HG03432 (cell line): ENCODE data around the gene GPR62.
"Not testable (repeated sequence)": the region's sequence is repeated elsewhere in the genome, so short reads cannot be mapped to it uniquely, and the experiment has no call there.

Experiments used
- ATAC-seq: cut with Tn5 transposase; IDR thresholded peaks from one replicate; pipeline ENCODE4 v1.9.1; 2021; ENCODE audit warnings: mild to moderate bottlenecking, moderate library complexity; ENCODE audit not compliant: unreplicated experiment

GPR62 gene, protein sequence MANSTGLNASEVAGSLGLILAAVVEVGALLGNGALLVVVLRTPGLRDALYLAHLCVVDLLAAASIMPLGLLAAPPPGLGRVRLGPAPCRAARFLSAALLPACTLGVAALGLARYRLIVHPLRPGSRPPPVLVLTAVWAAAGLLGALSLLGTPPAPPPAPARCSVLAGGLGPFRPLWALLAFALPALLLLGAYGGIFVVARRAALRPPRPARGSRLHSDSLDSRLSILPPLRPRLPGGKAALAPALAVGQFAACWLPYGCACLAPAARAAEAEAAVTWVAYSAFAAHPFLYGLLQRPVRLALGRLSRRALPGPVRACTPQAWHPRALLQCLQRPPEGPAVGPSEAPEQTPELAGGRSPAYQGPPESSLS

DNA sequence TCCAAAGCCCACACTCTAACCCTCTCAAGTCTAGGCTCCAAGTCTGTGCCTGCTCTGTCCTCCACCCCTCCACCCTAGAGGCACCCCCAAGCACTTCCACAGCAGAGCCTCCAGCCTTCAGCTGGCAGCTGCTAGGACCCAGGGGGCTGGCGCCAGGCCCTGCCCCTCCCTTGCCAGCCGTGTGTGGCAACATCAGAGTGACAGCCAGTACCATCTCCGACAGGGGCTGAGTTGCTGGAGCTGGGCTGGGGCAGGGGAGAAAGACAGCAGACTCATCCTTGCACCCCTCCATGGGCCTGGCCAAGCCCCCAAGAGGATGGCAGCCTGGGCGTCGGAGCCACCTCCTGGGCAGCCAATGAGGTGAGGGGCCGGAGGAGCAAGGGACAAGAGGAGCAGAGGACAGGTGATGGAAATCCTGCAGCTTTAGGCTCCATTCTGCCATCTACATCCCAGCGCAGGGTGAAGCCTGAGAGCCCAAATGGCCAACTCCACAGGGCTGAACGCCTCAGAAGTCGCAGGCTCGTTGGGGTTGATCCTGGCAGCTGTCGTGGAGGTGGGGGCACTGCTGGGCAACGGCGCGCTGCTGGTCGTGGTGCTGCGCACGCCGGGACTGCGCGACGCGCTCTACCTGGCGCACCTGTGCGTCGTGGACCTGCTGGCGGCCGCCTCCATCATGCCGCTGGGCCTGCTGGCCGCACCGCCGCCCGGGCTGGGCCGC is at the start of gene GPR62:
TSS of gene GPR62 (plus strand) at position 207 of the 718 bp plus-strand sequence. CDS start at position 479, 272 bp downstream.
- no peak for ATAC-seq

DNA sequence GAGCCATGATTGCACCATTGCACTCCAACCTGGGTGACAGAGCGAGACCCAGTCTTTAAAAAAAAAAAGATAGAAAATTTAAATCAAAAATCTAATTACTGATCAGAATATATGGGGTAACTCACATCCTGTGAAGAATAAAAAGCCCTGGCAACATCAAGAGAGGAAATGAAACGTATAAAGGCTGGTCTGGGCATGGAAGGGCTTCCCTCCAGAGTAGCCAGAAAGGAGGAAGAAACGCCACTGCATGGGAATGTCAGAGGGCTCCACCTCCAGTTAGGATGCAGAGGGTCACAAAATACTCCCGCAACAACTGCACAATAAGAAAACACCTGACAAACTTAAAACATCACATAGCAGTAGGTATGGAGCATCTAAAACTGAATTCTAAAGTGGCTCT is 47.2 kb upstream of the GPR62 start:
- no peak for ATAC-seq

DNA sequence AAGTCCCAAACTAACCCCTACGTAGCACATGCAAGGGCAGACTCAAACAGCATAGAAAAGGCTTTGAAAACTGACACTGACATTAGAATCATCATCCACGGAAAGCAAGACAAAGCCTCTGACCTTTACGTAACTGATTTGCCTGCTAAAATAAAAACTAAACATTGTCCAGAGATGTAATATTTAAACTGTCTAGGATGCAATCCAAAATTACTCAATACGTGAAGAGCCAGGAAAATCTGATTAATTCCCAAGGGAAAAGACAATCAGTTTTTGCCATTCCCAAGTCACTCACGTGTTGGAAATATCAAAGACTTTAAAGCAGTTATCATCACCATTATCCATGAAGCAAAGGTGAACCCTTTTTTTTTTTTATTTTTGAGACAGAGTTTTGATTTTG is 38.8 kb upstream of the GPR62 start:
- ATAC-seq = no peak

DNA sequence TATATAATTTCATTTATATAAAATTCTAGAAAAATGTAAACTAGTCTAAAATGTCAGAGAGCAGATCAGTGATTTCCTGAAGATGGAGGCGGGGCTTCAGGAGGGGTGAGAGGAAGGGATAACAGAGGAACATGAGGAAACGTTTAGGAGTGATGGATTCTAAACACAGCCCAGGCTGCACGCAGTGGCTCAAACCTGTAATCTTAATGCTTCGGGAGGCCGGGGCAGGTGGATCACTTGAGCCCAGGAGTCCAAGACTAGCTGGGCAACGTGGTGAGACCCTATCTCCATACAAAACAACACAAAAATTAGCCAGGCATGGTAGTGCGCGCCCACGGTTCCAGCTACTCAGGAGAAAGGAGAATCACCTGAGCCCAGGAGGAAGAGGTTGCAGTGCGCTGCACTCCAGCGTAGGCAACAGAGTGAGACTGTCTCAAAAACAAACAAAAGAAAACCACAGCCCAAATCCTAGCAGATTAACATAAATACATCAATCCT is 34.1 kb upstream of the GPR62 start:
- no peak for ATAC-seq

DNA sequence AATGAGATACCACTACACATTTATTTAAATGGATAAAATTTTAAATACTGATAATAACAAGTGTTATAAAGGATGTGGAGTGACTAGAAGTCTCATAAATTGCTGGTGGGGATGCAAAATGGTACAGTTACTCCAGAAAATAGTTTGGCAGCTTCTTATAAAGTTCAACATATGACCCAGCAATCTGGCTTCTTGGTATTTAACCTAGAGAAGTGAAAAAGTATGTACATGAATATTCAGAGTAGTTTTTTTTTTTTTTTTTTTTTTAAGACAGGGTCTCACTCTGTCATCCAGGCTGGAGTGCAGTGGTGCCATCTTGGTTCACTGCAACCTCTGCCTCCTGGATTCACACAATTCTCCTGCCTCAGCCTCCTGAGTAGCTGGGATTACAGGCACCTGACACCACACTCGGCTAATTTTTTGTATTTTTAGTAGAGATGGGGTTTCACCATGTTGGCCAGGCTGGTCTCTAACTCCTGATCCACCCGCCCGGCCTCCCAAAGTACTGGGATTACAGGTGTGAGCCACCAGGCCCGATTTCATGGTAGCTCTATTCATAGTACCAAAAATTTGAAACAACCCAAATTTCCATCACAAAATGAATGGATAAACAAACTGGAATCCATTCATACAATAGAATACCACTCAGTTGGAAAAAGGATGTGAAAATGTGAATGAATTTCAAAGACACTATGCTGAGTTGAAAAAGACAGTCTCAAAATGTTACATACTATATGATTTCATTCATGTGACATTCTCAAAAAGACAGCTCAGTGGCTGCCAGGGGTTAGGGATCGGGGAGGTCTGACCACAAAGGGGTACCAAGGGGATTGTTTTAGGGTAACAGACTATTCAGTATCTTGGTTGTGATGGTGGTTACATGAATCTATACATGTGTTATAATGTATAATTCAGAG is 27.9 kb upstream of the GPR62 start:
- ATAC-seq = no peak

DNA sequence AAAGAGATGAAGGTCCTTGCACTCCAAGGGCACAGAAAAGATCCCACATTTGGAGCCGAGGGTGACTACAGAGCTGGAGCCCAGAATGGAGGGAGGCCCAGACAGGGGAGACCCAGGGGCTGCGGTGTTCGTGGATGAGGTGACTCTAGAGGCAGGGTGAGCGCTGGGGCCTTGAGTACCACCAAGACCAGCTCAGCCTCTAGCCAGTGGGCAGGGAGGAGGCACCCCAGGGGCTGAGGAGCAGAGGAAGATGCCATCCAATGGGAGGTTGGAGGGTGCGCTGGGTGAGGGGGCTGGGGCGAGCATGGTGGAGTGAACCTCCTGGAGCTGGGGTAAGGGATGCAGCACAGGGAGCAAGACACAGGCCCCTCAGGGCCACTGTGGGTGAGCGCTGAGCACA is 26.7 kb upstream of the GPR62 start:
- ATAC-seq = no peak

DNA sequence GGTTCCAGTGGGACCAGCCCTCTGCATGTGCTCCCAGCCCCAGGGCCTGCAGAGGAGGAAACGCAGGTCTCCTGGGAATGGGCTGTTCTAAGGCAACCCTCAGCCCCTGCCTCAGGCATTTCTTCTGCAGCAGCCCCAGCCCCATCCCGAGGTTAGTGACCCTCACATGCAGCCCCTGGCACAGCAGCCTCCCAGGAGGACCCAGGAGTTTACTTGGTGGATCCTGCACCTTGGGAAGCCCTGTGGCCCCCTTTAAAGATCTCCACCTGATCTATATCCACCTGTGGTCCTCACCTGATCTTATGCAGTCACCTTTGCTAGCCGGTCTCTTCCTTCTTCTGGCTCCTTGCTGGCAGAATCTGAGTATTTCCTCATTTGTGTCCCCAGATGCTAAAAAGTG is 26.2 kb upstream of the GPR62 start:
- not testable (repeated sequence) for ATAC-seq

DNA sequence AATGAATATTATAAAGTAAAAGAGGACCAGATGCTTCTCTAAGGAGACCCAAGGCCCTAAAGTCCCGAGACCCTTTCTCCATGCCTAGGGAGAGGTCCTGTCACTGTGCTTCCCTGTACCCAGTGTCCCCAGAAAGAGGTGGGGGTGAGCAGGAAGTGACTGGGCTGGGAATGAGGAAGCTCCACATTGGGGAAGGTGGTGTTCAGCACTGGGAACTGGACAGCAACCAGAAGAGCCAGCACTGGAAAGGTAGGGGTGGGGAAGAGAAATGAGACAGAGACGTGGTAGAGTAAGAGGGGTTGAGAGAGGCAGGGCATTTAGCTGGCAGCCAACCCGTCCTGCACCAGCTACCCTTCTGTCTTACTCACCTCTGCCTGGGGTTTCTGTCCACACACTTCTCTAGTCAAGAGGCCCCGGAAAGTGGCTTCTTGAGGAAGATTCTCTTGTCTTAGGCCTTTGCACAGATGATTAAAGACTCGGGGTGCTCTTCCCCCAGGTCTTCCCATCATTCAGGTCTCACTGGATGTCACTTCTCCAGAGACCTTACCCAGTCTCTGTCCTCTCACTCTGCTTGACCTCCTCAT is 25.7 kb upstream of the GPR62 start:
- no peak for ATAC-seq

DNA sequence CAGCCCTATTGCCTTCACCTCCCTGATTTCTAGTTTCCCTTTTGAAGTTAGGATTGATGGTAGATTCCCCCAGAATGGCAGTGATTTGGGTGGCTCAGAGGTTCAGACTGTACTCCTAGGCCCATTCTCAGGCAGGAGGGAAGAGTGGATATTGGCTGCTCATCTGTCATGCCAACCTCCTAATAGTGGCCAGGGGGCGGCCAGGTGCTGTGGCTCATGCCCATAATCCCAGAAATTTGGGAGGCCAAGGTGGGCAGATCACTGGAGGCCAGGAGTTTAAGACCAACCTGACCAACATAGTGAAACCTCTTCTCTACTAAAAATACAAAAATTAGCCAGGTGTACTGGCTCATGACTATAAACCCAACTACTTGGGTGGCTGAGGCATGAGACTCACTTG is 24.7 kb upstream of the GPR62 start:
- ATAC-seq = no peak

DNA sequence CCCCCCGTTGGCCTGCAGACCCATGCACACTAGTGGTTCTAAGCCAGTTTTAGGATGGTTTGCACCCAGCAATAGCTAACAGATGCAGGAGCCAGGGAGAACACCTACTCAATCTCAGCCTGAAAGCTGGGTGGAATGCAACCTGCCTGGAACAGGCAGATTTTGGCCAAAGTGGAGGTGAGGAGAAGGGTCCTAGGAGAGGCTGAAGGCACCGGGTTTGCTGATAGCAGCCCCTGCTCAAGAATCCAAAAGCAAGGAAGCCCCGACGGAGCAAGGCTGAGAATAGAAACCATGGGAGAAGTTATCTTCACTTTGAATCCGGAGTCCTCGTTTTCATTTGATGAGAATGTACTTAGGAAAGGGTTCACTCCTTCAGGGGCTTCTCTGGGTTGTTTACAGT is 23.4 kb upstream of the GPR62 start:
- no peak for ATAC-seq

DNA sequence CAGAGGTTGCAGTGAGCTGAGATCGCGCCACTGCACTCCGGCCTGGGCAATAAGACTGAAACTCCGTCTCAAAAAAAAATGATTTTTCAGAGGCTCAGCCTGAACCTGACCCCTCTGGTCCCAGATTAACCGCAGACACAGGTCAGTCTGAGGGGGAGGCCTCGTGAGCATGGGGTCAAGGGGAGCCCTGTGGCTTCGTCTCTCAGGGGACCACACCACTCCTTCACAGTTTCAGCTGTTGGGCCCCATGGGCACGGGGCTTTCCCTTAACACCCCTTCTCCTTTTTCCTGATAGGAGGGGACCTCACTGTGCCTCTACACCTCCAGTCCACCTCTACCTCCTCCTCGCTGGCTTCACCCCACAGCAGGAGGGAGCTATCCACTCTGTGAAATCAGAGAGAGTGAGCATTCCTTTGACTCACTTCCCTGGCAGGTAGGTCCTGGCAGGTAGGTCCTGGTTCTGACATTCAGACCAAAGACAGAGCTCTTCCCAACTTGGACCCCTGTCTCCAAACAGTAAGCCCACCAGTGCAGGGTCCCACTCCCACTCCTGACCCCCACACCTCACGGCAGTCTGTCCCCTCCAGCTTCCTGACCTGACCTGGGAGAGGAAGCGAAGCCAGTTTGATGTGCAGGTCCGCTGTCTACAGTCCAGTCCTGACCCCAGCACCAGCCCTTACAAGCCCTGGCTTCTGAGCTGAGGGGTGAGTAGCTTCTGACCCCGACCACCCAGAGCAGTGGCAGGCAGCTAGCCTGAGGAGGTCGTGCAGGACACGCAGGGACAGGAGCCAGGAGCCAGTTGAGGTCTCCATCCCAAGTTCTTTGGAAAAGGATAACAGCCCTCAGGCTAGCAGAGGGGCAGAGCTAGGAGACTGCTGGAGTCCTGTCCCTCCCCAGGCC is 22.5 kb upstream of the GPR62 start:
- no peak for ATAC-seq

DNA sequence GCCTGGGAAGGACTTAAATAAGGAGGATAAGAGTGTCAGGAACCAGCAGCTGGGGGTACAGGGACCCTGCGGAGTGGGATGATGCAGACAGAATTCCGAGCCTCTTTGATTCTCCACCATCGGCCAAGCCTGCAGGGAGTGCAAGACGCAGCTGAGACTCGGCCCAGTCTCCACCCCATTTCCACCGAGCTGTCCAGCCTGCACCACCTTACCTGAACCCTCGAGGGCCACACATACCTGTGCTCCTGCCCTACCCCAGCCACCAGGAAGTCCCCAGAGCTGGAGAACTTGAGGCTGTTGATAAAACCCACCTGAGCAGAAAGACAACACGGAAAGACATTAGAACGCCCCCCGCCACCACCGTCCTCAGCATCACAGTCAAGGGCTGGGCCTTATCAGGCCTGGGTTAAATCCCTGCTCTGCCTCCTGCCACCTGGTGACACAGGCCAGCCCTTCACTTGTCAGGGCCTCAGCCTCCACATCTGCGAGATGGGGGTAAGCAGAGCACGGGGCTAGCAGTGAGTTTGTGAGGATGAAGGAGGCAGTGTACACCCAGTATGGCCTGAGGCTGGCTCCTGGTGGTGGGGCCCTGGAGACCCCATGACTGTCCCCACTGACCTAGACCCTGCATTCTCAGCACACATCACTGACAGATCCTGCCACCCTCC is 21.6 kb upstream of the GPR62 start:
- no peak for ATAC-seq

DNA sequence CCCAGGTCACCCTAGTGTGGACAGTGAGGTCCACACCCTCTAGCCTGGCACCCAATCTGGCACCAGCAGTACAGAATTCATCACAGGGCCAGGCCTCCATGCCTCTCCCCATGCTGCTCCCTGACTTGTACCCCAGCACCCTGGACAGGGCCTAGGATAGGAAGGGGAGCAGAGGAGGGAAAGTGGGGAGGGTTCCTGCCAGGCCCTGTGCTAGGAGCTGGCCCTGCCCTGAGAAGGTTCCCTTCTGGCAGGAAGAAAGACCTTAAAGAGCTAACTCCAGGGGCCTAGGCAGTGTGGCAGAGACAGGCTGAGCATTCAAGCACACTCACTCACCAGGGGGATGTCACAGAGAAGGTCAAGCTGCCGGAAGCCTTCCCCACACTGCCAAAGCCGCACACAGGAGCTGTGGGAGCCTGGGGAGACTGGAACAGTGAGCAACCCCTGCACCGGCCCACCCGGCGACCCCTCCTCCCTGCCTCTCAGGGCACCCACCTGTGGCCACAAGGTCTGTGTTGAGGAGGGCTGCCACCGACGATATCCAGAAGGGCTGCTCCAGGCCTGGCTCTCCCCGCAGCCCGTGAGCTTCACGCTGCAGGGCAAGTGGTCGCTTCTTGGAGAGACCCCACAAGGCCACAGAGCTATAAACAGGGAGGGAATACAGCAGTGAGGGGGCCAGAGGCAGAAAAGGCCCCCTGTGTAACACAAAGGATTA is 20.9 kb upstream of the GPR62 start:
- no peak for ATAC-seq

DNA sequence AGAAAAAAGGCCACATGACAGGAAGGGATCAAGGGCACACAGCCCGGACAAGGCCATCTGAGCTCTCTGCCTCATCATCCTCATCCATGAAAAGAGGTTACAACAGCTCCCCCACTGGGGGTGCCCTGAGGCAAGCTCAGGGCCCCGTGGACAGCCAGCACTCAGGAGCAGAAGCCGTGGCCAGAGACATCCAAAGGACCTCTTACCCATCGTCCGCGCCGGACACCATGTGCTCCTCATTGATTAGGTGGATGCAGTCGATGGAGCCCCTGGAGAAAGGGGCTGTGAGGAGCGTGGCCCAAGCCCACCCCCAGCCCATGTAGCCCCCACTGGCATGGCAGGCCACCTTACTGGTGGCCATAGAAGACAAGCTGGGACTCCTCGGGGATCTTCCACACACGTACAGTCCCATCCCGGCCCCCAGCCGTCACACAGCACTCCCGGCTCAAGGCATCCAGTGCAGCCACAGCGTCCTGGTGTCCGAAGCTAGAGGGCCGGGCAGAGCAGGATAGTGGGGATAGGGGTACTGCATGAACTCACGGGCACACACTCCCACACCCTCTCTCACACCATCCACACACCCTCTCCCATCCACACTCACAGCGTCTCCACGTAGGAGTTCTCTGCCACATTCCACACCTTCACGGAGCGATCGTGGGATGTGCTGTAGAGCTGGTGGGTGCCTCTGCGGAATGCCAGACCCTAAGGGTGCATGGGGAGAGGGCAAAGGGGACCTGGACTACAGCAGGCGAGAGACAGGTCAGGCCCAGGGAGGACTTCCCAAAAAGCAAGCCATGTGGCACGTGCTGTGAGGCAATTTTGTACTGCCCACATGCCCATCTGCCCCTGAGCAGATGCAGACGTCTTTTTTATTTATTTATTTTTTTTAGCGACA is 19.9 kb upstream of the GPR62 start:
- no peak for ATAC-seq

DNA sequence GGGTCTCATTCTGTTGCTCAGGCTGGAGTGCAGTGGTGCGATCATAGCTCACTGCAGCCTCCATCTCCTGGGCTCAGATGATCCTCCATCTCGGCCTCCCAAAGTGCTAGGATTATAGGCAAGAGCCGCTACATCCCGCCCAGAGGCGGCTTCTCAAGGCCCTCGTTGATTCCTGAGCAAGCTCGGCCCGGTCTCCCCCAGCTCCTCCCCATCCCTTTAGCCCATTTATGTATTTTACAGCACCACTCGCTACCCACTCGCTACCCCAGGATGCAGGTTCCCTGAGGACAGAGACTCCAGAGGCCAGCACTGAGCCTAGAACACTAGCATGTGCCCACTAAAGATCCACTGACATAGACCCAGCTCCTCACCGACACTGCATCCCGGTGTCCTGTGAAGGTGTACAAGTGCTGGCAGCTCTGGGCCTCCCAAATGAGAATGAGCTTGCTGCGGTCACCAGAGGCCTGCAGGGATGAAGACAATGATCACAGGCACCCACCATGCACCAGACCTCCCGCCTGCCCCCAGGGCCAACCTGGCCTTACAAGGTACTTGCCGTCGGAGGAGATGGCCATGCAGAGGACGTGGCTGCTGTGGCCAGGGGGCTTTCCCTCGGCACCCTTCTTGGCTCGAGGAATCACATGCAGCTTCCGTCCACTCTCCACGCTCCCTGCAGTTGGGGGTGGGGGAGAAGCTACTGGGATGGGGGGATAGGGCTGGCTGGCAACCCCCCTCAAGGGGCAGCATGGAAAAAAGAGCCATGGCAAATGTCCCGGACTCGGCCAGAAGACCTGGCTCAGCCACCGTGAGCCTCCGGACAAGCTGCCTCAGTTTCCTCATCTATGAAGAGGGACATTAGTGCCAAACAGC is 19.1 kb upstream of the GPR62 start:
- ATAC-seq = no peak

DNA sequence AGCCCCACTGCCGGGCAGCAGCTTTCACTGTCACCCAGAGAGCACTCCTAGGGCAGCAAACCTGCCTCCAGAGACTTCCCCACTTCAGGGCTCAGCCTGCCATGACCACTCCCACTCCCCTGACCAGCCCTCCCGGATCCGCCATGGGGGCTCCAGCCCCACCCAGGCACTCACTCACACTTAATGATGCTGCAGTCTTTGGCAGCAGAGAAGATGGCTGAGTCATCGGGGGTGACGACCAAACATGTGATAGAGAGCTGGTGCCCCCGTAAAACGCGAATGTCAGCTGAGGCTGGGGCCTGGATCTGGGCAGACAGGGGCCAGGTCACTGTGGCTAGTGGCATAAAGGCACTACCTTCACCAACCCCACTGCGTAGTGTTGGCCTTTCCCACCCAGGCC is 18.2 kb upstream of the GPR62 start:
- no peak for ATAC-seq
